Measurements from ENCODE around the gene SLC6A17.
A peak's percentile ranks its signal among the peaks of the same experiment; 100 is the strongest.

SLC6A17 gene

DNA sequence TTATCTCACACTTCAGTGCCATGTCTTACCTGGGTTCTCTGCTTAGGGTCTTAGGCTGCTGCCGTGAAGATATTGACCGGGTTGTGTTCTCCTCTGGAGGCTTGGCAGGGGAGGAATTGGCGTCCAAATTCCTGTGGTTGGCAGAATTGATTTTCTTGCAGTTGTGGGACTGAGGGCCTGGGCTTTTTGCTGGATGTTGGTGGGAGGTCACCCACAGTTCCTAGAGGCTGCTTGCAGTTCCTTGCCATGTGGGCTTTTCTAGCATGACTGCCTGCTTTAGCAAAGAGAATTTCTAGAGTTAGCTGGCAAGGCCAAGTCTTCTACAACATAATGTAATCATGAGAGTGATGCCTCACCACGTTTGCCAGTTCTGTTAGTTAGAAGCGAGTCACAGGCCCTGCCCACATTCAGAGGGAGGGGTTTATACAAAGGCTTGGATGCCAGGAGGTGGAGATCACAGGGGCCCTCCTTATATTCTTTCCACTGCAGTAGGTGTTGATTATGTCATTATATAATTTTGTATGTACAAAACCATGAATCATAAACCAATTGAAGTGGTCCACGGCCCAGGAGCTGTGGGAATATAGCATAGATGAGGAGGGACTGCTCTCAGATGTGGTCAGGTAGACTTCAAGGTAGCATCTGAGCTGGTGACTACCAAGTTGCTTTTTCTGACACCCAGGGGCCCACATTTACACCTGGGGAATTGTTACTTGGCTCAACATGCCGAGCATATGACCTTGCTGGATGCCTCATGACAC, 31.5 kb upstream of the SLC6A17 start:
- Histone ChIP-seq H3K4me1 (ENCODE audit: control insufficient read depth, insufficient read depth, low read length) (no peaks in the 10 kb centered on the region), H3K36me3 (ENCODE audit: control insufficient read depth in 2 of 2, insufficient read depth in 2 of 2, low read length in 2 of 2) (no peaks in the 10 kb centered on the region), H3K27ac (ENCODE audit: low read length) (no peak overlapping the region), H3K9ac (ENCODE audit: low read length in 2 of 2) (no peak overlapping the region), H3K9me3 (ENCODE audit: control insufficient read depth in 2 of 2, low read length in 2 of 2) (peaks cover 0 to 4% of the 10 kb centered on the region in 2 donors), H3K4me3 (ENCODE audit: low read length in 2 of 2) (no peak overlapping the region), H3K27me3 (ENCODE audit: control insufficient read depth in 1 of 2, insufficient read depth in 2 of 2, low read length in 2 of 2) (peaks cover 5 to 7% of the 10 kb centered on the region in 2 donors)

DNA sequence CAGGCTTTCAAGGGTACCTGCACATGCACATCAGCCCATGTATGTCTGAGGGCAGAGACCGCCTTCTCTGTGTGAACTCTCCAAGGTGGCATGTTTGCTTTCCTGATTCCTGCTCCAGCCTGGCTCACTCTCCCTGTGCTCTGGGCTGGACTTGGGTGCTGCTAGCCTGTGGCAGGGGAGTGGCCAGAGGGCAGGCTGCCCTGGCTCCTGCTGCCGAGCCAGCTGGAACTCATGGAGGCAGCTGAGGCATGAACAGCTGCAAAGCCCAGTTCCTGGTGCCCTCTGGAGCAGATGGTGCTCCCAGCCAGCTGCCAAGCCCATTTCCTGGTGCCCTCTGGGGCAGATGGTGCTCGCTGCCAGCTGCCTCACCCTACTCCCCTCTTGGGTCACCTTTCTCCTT, 30.5 kb upstream of the SLC6A17 start:
- no peak overlapping the region for H3K9ac ChIP-seq (ENCODE audit: low read length in 2 of 2)
- peaks cover 0 to 5% of the 10 kb centered on the region in 2 donors for H3K9me3 ChIP-seq (ENCODE audit: control insufficient read depth in 2 of 2, low read length in 2 of 2)
- no peaks in the 10 kb centered on the region for H3K36me3 ChIP-seq (ENCODE audit: control insufficient read depth in 2 of 2, insufficient read depth in 2 of 2, low read length in 2 of 2)
- no peak overlapping the region for H3K4me3 ChIP-seq (ENCODE audit: low read length in 2 of 2)
- no peaks in the 10 kb centered on the region for H3K4me1 ChIP-seq (ENCODE audit: control insufficient read depth, insufficient read depth, low read length)
- H3K27me3 ChIP-seq (ENCODE audit: control insufficient read depth in 1 of 2, insufficient read depth in 2 of 2, low read length in 2 of 2), result peaks cover 2 to 7% of the 10 kb centered on the region in 2 donors
- no peak overlapping the region for H3K27ac ChIP-seq (ENCODE audit: low read length)

DNA sequence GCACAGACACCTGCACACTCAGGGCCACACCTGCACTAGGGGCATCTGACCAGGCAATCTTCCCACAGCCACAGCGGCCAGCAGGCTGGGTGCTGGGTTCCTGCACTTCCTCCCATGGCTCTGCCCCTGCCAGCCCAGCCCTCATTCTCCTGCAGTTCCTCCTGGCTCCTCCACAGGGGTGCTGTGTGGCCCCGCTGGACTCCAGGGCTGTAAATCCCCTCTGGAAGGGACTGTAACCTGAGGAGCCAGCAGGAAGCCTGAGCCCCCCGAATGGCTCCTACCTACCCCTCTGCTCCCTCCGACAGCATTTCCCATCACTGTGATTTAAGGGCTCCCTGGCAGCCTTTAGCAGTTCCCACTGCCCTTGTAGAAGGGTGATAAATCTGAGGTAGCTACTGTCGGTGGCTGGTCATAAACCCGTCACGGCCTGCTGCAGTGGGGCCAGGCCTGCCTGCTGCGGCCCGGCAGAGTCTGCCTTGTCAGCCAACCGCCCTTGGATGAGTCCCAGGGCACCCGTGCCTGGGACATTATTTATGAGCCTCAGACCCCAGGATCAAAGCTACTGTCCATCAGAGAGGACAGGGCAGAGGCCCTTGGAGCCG, 29.2 kb upstream of the SLC6A17 start:
- no peak overlapping the region for H3K27ac ChIP-seq (ENCODE audit: low read length)

DNA sequence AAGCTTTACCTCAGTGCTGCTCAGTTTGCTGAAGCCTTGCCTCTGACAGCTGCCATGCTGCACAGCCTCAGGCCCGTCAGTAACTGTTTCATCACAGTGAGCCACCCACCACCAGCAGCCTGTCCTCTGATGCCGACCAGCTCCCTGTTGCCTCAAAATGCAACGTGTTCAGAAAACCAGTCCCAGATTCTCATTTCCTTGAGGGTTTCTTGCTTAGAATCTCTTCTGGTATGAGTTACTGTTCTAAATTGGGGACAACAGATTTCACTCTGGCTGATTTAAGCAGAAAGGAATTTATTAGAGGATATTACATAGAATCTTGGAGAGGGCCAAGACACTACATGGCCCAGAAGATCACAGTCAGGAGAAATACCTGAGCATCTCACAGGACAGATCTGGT, 27.1 kb upstream of the SLC6A17 start:
- peaks cover 9 to 14% of the 10 kb centered on the region in 2 donors for H3K27me3 ChIP-seq (ENCODE audit: control insufficient read depth in 1 of 2, insufficient read depth in 2 of 2, low read length in 2 of 2)
- H3K9ac ChIP-seq (ENCODE audit: low read length in 2 of 2), result no peak overlapping the region
- peaks cover 5 to 13% of the 10 kb centered on the region in 2 donors for H3K9me3 ChIP-seq (ENCODE audit: control insufficient read depth in 2 of 2, low read length in 2 of 2)
- H3K27ac ChIP-seq (ENCODE audit: low read length), result no peak overlapping the region
- H3K4me3 ChIP-seq (ENCODE audit: low read length in 2 of 2), result no peak overlapping the region
- no peaks in the 10 kb centered on the region for H3K4me1 ChIP-seq (ENCODE audit: control insufficient read depth, insufficient read depth, low read length)
- H3K36me3 ChIP-seq (ENCODE audit: control insufficient read depth in 2 of 2, insufficient read depth in 2 of 2, low read length in 2 of 2), result no peaks in the 10 kb centered on the region

More for the DNA sequence above, 29.2 kb upstream of the SLC6A17 start:
- H3K9me3 ChIP-seq (ENCODE audit: control insufficient read depth in 2 of 2, low read length in 2 of 2), result peaks cover 0 to 9% of the 10 kb centered on the region in 2 donors
- no peak overlapping the region for H3K9ac ChIP-seq (ENCODE audit: low read length in 2 of 2)
- no peaks in the 10 kb centered on the region for H3K36me3 ChIP-seq (ENCODE audit: control insufficient read depth in 2 of 2, insufficient read depth in 2 of 2, low read length in 2 of 2)
- peaks cover 2 to 7% of the 10 kb centered on the region in 2 donors for H3K27me3 ChIP-seq (ENCODE audit: control insufficient read depth in 1 of 2, insufficient read depth in 2 of 2, low read length in 2 of 2)
- no peaks in the 10 kb centered on the region for H3K4me1 ChIP-seq (ENCODE audit: control insufficient read depth, insufficient read depth, low read length)
- H3K4me3 ChIP-seq (ENCODE audit: low read length in 2 of 2), result no peak overlapping the region

DNA sequence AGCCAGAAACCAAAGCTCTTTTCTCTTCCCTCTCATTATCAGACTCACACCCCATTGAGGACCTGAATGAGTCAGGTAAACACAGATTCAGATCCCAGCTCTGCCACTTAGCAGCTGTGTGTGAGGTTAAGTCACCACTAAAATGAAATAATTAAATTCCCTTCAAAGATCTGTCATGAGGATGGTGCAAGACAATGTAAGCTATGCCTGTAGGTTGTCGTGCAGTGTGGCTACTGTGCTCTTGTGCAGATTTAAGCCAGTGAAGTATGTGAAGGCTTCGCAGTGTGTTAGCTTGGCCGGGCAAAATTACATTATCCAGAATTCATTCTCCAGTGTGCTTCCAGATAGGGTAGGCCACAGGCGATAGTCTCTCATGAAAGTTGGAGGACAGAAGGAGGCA, 24.5 kb upstream of the SLC6A17 start:
- Histone ChIP-seq H3K9me3 (ENCODE audit: control insufficient read depth in 2 of 2, low read length in 2 of 2) (peaks cover 5 to 13% of the 10 kb centered on the region in 2 donors), H3K9ac (ENCODE audit: low read length in 2 of 2) (no peak overlapping the region), H3K36me3 (ENCODE audit: control insufficient read depth in 2 of 2, insufficient read depth in 2 of 2, low read length in 2 of 2) (no peaks in the 10 kb centered on the region), H3K27ac (ENCODE audit: low read length) (no peak overlapping the region), H3K4me3 (ENCODE audit: low read length in 2 of 2) (no peak overlapping the region), H3K27me3 (ENCODE audit: control insufficient read depth in 1 of 2, insufficient read depth in 2 of 2, low read length in 2 of 2) (peaks cover 23 to 28% of the 10 kb centered on the region in 2 donors), H3K4me1 (ENCODE audit: control insufficient read depth, insufficient read depth, low read length) (peaks cover 4% of the 10 kb centered on the region)

DNA sequence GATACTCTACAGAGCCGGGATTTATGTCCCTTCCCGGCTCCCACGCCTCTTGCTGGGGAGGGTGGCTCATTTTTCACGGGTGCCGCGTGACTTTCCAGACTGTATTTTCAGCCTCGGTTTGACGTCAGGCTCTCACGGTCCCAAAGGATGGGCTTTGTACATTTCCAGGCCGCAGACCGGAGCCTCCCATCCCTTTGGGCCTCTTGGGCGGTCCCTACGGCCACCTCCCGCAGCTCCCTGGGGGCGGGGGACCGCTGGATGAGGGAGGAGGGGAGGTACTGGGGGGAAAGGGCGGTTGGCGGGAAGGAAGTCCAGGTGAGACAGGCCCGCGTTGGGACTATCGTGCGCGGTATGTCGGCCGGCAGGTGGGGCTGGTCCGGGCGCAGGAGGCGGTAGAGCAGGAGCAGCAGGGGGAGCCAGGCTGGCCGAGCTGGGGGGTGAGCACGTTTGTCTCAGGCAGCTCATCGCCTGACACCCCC, 20.1 kb upstream of the SLC6A17 start:
- H3K4me1 ChIP-seq (ENCODE audit: control insufficient read depth, insufficient read depth, low read length), result peaks cover 4% of the 10 kb centered on the region
- no peak overlapping the region for H3K9ac ChIP-seq (ENCODE audit: low read length in 2 of 2)
- no peaks in the 10 kb centered on the region for H3K36me3 ChIP-seq (ENCODE audit: control insufficient read depth in 2 of 2, insufficient read depth in 2 of 2, low read length in 2 of 2)
- peaks cover 30 to 32% of the 10 kb centered on the region in 2 donors for H3K27me3 ChIP-seq (ENCODE audit: control insufficient read depth in 1 of 2, insufficient read depth in 2 of 2, low read length in 2 of 2)
- peak overlapping the region in 1 of 2 donors; percentile 8 for H3K4me3 ChIP-seq (ENCODE audit: low read length in 2 of 2)
- H3K9me3 ChIP-seq (ENCODE audit: control insufficient read depth in 2 of 2, low read length in 2 of 2), result peaks cover 5 to 8% of the 10 kb centered on the region in 2 donors
- no peak overlapping the region for H3K27ac ChIP-seq (ENCODE audit: low read length)

DNA sequence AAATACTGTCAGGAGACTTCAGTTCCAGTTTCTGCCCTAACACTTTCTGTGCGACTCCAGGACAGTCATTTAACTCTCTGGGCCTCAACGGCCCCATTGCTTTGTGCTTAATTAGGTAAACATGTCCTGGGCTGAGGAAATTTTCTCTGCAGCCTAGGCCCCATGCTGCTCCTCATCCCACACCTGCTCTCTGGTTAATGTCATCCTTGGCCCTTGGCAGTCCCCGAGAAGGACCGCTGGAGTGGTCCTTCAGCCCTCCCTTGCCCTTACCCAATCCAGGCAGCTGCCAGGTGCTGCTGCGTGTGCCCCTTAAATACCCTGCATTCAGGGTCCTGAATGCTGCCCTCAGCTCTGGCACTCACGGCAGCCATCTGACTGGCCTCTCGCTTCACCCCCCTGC, 19.3 kb upstream of the SLC6A17 start:
- Histone ChIP-seq H3K9ac (ENCODE audit: low read length in 2 of 2) (no peak overlapping the region), H3K4me3 (ENCODE audit: low read length in 2 of 2) (no peak overlapping the region), H3K27ac (ENCODE audit: low read length) (no peak overlapping the region), H3K4me1 (ENCODE audit: control insufficient read depth, insufficient read depth, low read length) (peaks cover 4% of the 10 kb centered on the region), H3K36me3 (ENCODE audit: control insufficient read depth in 2 of 2, insufficient read depth in 2 of 2, low read length in 2 of 2) (no peaks in the 10 kb centered on the region), H3K27me3 (ENCODE audit: control insufficient read depth in 1 of 2, insufficient read depth in 2 of 2, low read length in 2 of 2) (peaks cover 30 to 32% of the 10 kb centered on the region in 2 donors), H3K9me3 (ENCODE audit: control insufficient read depth in 2 of 2, low read length in 2 of 2) (peaks cover 4 to 5% of the 10 kb centered on the region in 2 donors)

DNA sequence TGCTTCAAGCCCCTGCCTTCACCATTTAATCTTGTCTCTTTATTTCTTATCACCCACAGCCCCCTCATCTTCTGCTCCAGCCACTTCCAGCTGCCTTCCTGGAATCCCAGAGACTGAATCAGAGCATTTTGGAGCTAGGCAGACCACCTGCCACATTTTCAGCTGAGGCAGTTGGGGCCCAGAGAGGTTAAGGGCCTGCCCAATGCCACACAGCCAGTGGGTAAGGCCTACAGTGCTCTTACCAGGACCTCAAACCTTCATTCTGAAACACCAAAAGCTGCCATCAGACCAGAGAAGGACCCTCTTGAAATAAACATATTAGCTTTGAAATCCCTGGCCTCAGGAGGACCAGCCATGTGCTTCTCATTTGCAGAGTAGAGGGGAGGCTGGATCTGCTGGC, 17.6 kb upstream of the SLC6A17 start:
- H3K9ac ChIP-seq (ENCODE audit: low read length in 2 of 2), result no peak overlapping the region
- no peaks in the 10 kb centered on the region for H3K36me3 ChIP-seq (ENCODE audit: control insufficient read depth in 2 of 2, insufficient read depth in 2 of 2, low read length in 2 of 2)
- H3K9me3 ChIP-seq (ENCODE audit: control insufficient read depth in 2 of 2, low read length in 2 of 2), result no peaks in the 10 kb centered on the region
- H3K27me3 ChIP-seq (ENCODE audit: control insufficient read depth in 1 of 2, insufficient read depth in 2 of 2, low read length in 2 of 2), result peaks cover 24 to 28% of the 10 kb centered on the region in 2 donors
- H3K4me3 ChIP-seq (ENCODE audit: low read length in 2 of 2), result no peak overlapping the region
- peaks cover 9% of the 10 kb centered on the region for H3K4me1 ChIP-seq (ENCODE audit: control insufficient read depth, insufficient read depth, low read length)
- no peak overlapping the region for H3K27ac ChIP-seq (ENCODE audit: low read length)

DNA sequence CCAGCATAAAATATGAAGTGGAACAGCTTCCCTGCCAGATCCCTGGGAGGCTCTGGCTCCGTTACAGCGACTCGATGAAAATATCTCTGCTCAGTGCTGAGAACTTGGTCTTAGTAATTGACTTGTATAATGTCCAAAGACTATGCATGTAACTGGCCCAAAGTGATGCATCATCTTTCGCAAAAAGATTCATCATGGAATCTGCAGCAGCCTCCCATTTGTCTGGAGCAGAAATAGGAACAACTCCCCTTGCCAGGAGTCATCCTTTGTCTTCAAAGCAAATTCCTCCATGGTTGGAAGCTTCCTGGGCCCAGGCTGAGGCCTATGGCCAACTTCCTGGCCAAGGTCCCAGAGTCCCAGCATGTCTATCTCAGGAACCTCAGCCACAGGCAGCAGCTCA, 16.9 kb upstream of the SLC6A17 start:
- Histone ChIP-seq H3K4me3 (ENCODE audit: low read length in 2 of 2) (no peak overlapping the region), H3K27ac (ENCODE audit: low read length) (no peak overlapping the region), H3K4me1 (ENCODE audit: control insufficient read depth, insufficient read depth, low read length) (peaks cover 9% of the 10 kb centered on the region), H3K9me3 (ENCODE audit: control insufficient read depth in 2 of 2, low read length in 2 of 2) (no peaks in the 10 kb centered on the region), H3K36me3 (ENCODE audit: control insufficient read depth in 2 of 2, insufficient read depth in 2 of 2, low read length in 2 of 2) (no peaks in the 10 kb centered on the region), H3K9ac (ENCODE audit: low read length in 2 of 2) (no peak overlapping the region), H3K27me3 (ENCODE audit: control insufficient read depth in 1 of 2, insufficient read depth in 2 of 2, low read length in 2 of 2) (peaks cover 20 to 24% of the 10 kb centered on the region in 2 donors)

DNA sequence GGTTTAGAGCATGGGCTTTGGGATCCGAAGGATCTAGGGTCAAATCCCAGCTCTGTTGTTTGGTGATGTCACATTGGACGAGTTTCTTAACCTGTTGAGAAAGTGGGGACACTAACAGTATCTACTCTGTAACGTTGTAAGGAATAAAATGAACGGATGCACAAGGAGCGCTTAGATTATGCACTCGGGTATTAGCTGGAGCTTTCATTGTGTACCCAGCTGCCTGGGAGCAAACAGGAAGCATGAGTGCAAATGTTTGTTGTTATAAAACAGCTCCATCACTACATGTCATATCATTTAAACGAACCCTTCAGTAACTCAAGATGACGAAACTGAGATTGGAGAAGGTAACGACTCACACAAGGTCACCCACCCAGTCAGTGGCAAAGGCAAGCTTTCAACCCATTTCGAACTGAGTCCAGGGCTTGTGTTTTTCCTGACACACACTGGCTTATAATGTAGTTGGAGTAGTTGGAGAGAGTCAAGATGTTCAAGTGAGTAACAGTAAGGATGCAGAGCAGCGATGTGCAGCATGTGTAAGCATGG, 16.2 kb upstream of the SLC6A17 start:
- no peak overlapping the region for H3K27ac ChIP-seq (ENCODE audit: low read length)
- H3K36me3 ChIP-seq (ENCODE audit: control insufficient read depth in 2 of 2, insufficient read depth in 2 of 2, low read length in 2 of 2), result no peaks in the 10 kb centered on the region
- peaks cover 9% of the 10 kb centered on the region for H3K4me1 ChIP-seq (ENCODE audit: control insufficient read depth, insufficient read depth, low read length)
- H3K9ac ChIP-seq (ENCODE audit: low read length in 2 of 2), result no peak overlapping the region
- H3K9me3 ChIP-seq (ENCODE audit: control insufficient read depth in 2 of 2, low read length in 2 of 2), result no peaks in the 10 kb centered on the region
- no peak overlapping the region for H3K4me3 ChIP-seq (ENCODE audit: low read length in 2 of 2)
- peaks cover 17 to 19% of the 10 kb centered on the region in 2 donors for H3K27me3 ChIP-seq (ENCODE audit: control insufficient read depth in 1 of 2, insufficient read depth in 2 of 2, low read length in 2 of 2)
